ENCODE results near the gene HSPG2.

HSPG2 gene

DNA sequence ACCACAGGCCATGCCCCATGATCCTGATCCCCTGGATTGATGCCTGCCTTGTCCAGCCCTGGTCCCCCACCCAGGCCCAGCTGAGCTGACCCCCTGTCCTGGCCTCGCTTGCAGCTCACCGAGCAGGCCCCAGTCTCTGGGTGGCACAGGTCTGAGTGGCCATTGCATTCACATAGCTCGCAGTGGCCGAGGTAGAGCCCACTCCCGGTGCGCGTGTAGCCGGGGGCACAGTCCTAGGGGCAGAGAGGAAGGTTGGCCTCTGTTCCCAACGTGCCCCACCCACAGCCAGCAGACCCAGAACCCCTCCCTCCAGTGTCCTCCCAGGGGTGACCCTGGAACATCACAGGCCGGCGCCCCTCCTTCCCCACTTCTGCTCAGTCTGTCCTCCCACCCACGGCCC is 73.1 kb downstream of the HSPG2 start:
- TF ChIP-seq, protein P1, sequence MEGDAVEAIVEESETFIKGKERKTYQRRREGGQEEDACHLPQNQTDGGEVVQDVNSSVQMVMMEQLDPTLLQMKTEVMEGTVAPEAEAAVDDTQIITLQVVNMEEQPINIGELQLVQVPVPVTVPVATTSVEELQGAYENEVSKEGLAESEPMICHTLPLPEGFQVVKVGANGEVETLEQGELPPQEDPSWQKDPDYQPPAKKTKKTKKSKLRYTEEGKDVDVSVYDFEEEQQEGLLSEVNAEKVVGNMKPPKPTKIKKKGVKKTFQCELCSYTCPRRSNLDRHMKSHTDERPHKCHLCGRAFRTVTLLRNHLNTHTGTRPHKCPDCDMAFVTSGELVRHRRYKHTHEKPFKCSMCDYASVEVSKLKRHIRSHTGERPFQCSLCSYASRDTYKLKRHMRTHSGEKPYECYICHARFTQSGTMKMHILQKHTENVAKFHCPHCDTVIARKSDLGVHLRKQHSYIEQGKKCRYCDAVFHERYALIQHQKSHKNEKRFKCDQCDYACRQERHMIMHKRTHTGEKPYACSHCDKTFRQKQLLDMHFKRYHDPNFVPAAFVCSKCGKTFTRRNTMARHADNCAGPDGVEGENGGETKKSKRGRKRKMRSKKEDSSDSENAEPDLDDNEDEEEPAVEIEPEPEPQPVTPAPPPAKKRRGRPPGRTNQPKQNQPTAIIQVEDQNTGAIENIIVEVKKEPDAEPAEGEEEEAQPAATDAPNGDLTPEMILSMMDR (IDR thresholded peaks at IDR 0.05), result no peak
- no peak for TF ChIP-seq ZFX (IDR thresholded peaks at IDR 0.05; ENCODE audit: borderline replicate concordance)
- no peak overlapping the region for H3K27ac ChIP-seq

DNA sequence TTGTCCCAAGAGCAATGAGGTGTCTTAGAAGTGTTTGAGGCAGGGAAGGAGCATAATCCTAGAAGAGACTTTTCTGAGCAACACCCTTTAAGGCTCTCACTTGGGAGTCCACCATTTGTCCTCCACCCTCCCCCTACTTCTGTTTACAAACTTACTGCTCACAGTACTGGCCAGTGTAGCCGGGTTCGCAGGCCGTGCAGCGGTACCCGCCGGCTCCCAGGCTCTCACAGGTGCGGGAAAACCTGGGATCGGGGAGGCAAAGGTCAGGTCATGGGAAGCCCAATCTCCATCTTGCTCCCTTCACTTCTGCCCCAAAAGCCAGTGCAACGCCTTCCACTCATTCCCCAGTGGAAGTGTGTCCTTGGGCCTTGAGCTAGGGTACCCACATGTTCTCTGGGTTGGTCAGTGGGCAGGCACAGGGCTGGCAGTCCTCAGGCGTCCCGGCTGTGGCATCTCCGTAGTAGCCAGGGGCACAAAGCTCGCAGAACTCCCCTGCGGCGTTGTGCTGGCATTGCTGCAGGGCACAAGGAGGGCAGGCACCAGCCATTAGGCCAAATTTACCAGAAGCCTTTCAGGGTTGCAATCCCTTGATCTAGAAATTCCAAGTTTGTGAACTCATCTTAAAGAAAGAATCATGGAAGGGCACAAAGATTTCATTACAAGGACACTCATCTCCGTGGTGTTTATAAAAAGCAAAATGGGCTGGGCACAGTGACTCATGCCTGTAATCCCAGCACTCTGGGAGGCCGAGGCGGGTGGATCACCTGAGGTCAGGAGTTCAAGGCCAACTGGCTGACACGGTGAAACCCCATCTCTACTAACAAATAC is 75.3 kb downstream of the HSPG2 start:
- H3K27ac ChIP-seq, result no peak overlapping the region
- no peak for TF ChIP-seq ZFX (IDR thresholded peaks at IDR 0.05; ENCODE audit: borderline replicate concordance)
- TF ChIP-seq, protein P1 (IDR thresholded peaks at IDR 0.05), result no peak

- no peak for TF ChIP-seq ZFX (IDR thresholded peaks at IDR 0.05; ENCODE audit: borderline replicate concordance)
- TF ChIP-seq, protein P1 (IDR thresholded peaks at IDR 0.05), result no peak
- no peak overlapping the region for H3K27ac ChIP-seq
These were observed 76.1 kb downstream of the HSPG2 start for GRCh38 chr1:21860971-21861370.

DNA sequence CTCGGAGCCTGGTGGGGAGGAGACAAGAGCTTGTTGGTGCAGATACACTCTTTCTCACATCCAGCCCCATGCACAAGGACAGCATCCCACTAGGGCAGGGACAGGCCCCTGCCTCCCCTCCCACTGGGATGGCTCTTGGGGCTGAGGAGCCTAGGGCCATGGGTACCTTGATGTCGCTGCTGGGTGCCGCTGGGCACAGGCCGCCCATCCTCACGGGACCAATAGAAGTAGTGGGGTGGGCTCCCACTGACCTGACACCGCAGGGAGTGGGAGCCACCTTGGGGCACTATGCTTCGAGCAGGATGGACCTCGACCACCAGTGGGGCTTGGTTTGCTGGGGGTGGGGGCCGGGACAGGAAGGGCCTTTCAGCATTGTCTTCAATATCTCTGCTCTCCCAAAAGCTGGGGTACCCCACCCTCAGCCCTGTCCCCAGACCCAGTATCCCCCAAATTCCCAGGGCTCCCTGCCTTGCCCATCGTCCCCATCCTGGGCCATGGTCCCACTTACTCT is 77.4 kb downstream of the HSPG2 start:
- TF ChIP-seq, protein P1 (IDR thresholded peaks at IDR 0.05), result no peak
- no peak for TF ChIP-seq ZFX (IDR thresholded peaks at IDR 0.05; ENCODE audit: borderline replicate concordance)
- H3K27ac ChIP-seq, result no peak overlapping the region

GRCh38 chr1:21857840-21858670 is 79.1 kb downstream of the HSPG2 start:
- no peak overlapping the region for H3K27ac ChIP-seq
- TF ChIP-seq ZFX (IDR thresholded peaks at IDR 0.05; ENCODE audit: borderline replicate concordance), result no peak
- TF ChIP-seq, protein P1 (IDR thresholded peaks at IDR 0.05), result no peak

- no peak overlapping the region for H3K27ac ChIP-seq
- TF ChIP-seq, protein P1 (IDR thresholded peaks at IDR 0.05), result no peak
- no peak for TF ChIP-seq ZFX (IDR thresholded peaks at IDR 0.05; ENCODE audit: borderline replicate concordance)
These were observed 79.8 kb downstream of the HSPG2 start for GRCh38 chr1:21857142-21857839.

Data from 22Rv1 (cell line).